HL-60 (cell line): Measurements from ENCODE around the gene AGER.
A peak's percentile ranks its signal among the peaks of the same experiment; 100 is the strongest.
"Not testable (repeated sequence)": the region's sequence is repeated elsewhere in the genome, so short reads cannot be mapped to it uniquely, and the experiment has no call there.

Experiments used
- DNase-seq, 2 experiments: peaks; one replicate each; pipeline ENCODE4 v3.0.0-alpha.2; 2010 to 2020; ENCODE audit warnings: low read depth in 1 of 2, low spot score in 1 of 2
- H3K27ac ChIP-seq: fragments of 250-450 bp; sonication (Bioruptor Pico); replicated peaks from 2 replicates; pipeline ENCODE4 v1.5.1; 2020; ENCODE audit warnings: mild to moderate bottlenecking, moderate library complexity
- H3K27me3 ChIP-seq: fragments of 250-450 bp; sonication (Bioruptor Pico); 2 replicates; pipeline ENCODE4 v1.5.1; 2021; ENCODE audit warnings: mild to moderate bottlenecking, moderate library complexity; ENCODE audit not compliant: insufficient read depth, poor library complexity, severe bottlenecking
- H3K4me3 ChIP-seq: replicated peaks from 2 replicates; pipeline ENCODE4 v1.5.1; 2011; ENCODE audit warnings: mild to moderate bottlenecking, control low read depth, low read length; ENCODE audit not compliant: insufficient read depth
- GABPA ChIP-seq: IDR thresholded peaks from 2 replicates; pipeline ENCODE4 v1.6.1; 2012; ENCODE audit warnings: low read depth
- POLR2AphosphoS5 ChIP-seq: IDR thresholded peaks from 2 replicates; pipeline ENCODE4 v1.6.1; 2012; ENCODE audit warnings: low read depth
- REST ChIP-seq: IDR thresholded peaks from 2 replicates; pipeline ENCODE4 v1.6.1; 2012; ENCODE audit warnings: low read depth; ENCODE audit not compliant: insufficient replicate concordance
- SPI1 ChIP-seq: IDR thresholded peaks from 2 replicates; pipeline ENCODE4 v1.6.1; 2012; ENCODE audit warnings: low read depth, mild to moderate bottlenecking, borderline replicate concordance
- TF ChIP-seq, protein P1 (sequence below): IDR thresholded peaks from one replicate; pipeline ENCODE4 v1.5.1; 2011; ENCODE audit warnings: low read length, control low read depth, inconsistent platforms; ENCODE audit not compliant: insufficient read depth

Gene AGER

DNA sequence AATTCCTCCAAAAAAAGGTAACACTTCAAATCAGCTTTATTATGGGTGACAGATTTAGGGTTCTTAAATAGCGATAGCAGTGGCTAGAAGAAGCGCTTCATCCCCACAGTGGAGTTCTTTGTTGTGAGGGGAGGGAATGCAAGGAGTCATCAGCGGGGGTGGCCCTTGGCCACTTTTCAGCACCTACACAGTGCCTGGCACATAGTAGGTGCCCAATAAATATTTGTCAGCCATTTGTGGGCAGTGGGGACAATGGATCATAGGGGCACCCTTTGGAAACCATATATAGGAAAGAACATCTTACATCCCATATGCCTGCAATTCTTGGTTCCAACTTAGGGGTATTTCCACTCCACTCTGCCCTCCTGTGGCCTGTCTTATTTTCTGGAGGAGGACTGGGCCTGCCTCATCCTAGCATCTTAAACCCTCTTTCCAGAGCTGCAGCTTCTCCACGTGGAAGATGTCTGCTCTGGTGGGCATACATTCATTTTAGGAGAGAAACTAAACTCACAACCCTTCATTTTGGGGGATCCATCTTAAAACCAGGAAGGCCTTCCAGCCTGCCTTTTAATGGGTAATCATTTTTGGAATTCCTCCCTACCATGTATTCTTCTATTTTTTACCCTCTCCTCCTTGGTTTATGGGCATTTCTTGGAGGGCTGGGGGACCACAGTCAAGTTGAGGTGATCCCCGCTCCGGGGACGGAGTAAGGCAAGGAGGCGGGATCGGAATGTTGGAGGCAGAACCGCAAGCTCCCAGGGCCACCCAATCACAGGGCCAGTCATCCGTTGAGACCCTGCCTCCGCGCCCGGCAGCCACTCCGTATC, 11.0 kb upstream of the AGER start:
- TF ChIP-seq REST (no peak), POLR2AphosphoS5 (no peak; the same call in 1 of the 2 replicates)
- TF ChIP-seq, protein P1, sequence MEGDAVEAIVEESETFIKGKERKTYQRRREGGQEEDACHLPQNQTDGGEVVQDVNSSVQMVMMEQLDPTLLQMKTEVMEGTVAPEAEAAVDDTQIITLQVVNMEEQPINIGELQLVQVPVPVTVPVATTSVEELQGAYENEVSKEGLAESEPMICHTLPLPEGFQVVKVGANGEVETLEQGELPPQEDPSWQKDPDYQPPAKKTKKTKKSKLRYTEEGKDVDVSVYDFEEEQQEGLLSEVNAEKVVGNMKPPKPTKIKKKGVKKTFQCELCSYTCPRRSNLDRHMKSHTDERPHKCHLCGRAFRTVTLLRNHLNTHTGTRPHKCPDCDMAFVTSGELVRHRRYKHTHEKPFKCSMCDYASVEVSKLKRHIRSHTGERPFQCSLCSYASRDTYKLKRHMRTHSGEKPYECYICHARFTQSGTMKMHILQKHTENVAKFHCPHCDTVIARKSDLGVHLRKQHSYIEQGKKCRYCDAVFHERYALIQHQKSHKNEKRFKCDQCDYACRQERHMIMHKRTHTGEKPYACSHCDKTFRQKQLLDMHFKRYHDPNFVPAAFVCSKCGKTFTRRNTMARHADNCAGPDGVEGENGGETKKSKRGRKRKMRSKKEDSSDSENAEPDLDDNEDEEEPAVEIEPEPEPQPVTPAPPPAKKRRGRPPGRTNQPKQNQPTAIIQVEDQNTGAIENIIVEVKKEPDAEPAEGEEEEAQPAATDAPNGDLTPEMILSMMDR: peak; percentile 41
- DNase-seq: peak in 1 of 2 experiments; percentile 65
- no peaks in the 10 kb centered on the region for H3K27me3 ChIP-seq

DNA sequence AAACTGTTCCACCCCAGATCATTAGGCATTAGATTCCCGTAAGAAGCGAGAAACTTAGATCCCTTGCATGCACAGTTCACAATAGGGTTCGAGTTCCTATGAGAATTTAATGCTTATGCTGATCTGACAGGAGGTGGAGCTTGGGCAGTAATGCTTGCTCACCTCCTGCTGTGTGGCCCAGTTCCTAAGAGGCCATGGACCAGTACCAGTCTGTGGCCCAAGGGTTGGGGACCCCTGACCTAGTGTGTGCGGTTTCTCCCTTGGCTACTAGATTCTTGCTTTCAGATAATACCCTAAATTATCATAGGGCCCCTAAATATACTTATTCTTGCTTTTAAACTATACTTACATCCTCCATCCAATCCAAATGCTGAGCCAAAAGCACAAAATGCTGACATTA, 10.3 kb upstream of the AGER start:
- H3K27me3 ChIP-seq: no peaks in the 10 kb centered on the region
- H3K27ac ChIP-seq: peak overlapping the region; percentile 95; the same call in 1 of the 2 replicates
- TF ChIP-seq, protein P1: no peak
- TF ChIP-seq GABPA (no peak), SPI1 (no peak), REST (no peak), POLR2AphosphoS5 (no peak)
- DNase-seq: no peak
- H3K4me3 ChIP-seq: no peak overlapping the region

More for the DNA sequence above, 11.0 kb upstream of the AGER start:
- peak overlapping the region; percentile 68 for H3K27ac ChIP-seq
- H3K4me3 ChIP-seq: peak overlapping the region; percentile 35

DNA sequence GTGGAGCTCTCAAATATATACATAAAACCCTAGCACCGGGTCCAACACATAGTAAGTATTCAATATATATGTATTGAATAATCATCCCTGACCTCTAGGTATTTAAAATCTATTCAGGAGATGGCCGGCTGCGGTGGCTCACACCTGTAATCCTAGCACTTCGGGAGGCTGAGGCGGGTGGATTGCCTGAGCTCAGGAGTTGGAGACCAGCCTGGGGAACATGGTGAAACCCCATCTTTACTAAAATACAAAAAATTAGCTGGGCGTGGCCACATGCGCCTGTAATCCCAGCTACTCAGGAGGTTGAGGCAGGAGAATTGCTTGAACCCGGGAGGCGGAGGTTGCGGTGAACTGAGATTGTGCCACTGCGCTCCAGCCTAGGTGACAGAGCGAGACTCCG, 9.0 kb upstream of the AGER start:
- H3K27me3 ChIP-seq, DNase-seq: not testable (repeated sequence)
- Histone ChIP-seq H3K4me3 (peak overlapping the region; percentile 71), H3K27ac (peak overlapping the region; percentile 95)

DNA sequence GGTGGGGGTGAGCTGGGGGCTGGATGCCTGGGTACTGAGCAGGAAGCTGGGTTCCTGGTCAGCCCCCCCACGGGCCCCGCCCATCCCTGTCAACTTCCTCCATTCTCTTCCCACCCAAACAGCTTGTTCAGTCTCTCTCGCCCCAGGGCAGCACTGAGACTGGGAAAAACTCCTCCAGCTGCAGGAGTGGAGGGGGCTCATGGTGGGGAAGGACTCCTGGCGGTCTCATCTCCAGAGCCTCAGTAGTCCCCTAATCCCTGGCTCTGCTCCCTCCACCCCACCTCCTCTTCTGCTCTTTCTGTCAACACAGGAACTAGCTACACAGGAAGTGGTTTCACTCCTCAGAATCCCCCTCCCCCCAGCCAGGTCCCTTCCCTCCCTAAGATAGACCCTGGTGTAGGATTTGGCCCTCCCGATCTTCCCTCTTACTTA, 8.6 kb upstream of the AGER start, which contains the start of gene GPSM3:
GPSM3 (minus strand) TSS at position 36 of the 432 bp plus-strand sequence. CDS start 130 bp downstream, outside the sequence.
- peak; percentile 88 to 90 for DNase-seq
- peak within 1 kb of the TSS; percentile 95 for H3K27ac ChIP-seq
- H3K27me3 ChIP-seq: no peaks in the 10 kb centered on the region
- peak within 1 kb of the TSS; percentile 71 for H3K4me3 ChIP-seq
- TF ChIP-seq SPI1: peak; percentile 77; the same call in 1 of the 2 replicates
- peak; percentile 61 for TF ChIP-seq REST
- TF ChIP-seq POLR2AphosphoS5: peak; percentile 83
- TF ChIP-seq GABPA: peak; percentile 83
- TF ChIP-seq, protein P1: no peak
